GM12801 (cell line): ENCODE data around the gene CBX6.

Experiments used
- CTCF ChIP-seq: IDR thresholded peaks from one replicate; pipeline ENCODE4 v1.5.1; 2011; ENCODE audit warnings: control low read depth; ENCODE audit not compliant: insufficient read length; ENCODE audit errors: extremely low read depth

Gene CBX6

GRCh38 chr22:38872172-38872830 lies at the start of gene CBX6:
Gene CBX6, minus strand, starts transcription at chr22:38872216. Its CDS starts 26 bp downstream, at chr22:38872190.
- no peak for TF ChIP-seq CTCF

DNA sequence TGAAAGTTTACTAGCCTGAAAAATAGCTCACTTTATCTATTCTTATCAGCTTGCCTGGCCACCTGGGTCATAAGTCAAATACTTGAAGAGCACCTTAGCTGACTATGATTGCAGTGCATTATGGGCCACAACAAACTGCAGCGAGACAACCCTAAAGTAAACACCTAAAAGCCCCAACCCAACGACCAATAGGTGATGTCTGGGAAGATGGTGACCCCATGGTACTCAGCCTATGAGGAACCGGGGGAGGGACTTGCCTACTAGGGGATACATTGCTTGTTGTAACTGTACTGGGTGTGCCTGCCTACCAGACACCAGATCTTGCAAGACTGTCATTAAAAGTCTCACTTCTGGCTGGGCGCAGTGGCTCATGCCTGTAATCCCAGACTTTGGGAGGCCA lies 49.8 kb upstream of the CBX6 start:
- TF ChIP-seq CTCF = no peak

DNA sequence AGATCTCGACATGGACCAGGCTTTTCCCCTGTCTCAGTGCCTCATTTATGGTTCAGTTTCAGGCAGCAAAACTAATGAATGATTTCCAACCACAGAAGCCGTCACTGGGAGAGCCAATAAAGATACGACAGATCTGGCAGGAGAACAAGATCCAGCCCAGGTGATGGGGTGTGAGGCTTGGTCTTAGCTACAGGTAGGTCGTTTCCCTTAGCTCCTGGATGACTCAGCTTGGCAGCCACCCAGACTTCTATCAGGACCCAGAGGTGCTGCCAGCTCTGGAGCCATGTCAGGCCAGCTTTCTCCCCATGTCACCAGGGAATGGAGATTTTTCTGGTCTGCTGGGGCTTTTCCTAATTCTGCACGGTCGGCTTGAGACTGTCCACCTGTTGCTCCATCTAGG lies 49.1 kb upstream of the CBX6 start:
- no peak for TF ChIP-seq CTCF

DNA sequence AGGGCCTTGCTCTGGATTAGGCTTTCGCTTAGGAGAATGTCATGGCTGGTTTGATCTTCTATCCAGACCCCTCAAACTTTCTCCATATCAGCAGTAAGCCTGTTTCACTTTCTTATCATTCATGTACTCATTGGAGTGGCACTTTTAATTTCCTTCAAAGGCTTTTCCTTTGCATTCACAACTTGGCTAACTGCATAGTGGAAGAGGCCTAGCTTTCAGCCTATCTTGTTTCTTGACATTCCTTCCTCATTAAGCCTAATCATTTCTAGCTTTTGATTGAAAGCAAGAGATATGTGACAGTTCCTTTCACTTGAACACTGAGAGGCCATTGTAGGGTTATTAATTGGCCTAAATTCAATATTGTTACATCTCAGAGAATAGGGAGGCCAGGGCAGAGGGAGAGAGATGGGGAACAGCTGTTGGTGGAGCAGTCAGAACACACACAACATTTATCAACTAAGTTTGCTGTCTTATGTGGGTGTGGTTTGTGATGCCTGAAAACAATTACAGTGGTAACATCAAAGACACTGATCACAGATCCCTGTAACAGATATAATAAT lies 47.7 kb upstream of the CBX6 start:
- no peak for TF ChIP-seq CTCF

GRCh38 chr22:38911434-38911833 lies 39.4 kb upstream of the CBX6 start:
- TF ChIP-seq CTCF = no peak

- no peak for TF ChIP-seq CTCF
These were observed 35.8 kb upstream of the CBX6 start for GRCh38 chr22:38907767-38908166.

- no peak for TF ChIP-seq CTCF
These were observed 34.0 kb upstream of the CBX6 start for GRCh38 chr22:38906052-38906451.
